SH-SY5Y (cell line): Measurements from ENCODE around the gene SLC6A14.

ENCODE experiments used
- GATA2 ChIP-seq: IDR thresholded peaks from 2 replicates; pipeline ENCODE4 v1.6.1; 2011; ENCODE audit warnings: mild to moderate bottlenecking, low read depth, low read length
- GATA3 ChIP-seq: IDR thresholded peaks from 2 replicates; pipeline ENCODE4 v1.6.1; 2011; ENCODE audit warnings: low read depth, mild to moderate bottlenecking, low read length, moderate library complexity

- TF ChIP-seq GATA2 (no peak), GATA3 (no peak)
Measured at GRCh38 chrX:116493271-116493670, 56.9 kb downstream of the SLC6A14 start.
